Right renal pelvis (tissue), 4 donors: Measurements from ENCODE around the gene SLC13A3. TPM values are rescaled to one million over a fixed set of nuclear protein-coding genes. Genes with fewer than 3 reads are reported as not detected.
A peak's percentile ranks its signal among the peaks of the same experiment; 100 is the strongest.

Experiments
- DNase-seq, 4 donors: peaks; one replicate each; pipeline ENCODE4 v3.0.0-alpha.2; 2013; ENCODE audit warnings: low read depth in 4 of 4, low spot score in 3 of 4, missing footprints in 1 of 4
- polyA plus RNA-seq, 4 donors: library from polyadenylated mRNA; unstranded; fragments of 120-200 nt; gene quantifications; one replicate each; pipeline ENCODE4 v1.2.1, GENCODE V29; 2013; ENCODE audit not compliant: insufficient read length in 4 of 4

Gene SLC13A3
- polyA plus RNA-seq, 4 donors: 10.2 to 29.1 (median 16.3) TPM

- no peak for DNase-seq
These were observed 105.0 kb downstream of the SLC13A3 start for GRCh38 chr20:46546298-46546697.

- no peak for DNase-seq
These were observed 105.5 kb downstream of the SLC13A3 start for GRCh38 chr20:46545827-46546138.

- DNase-seq: no peak
These were observed 106.0 kb downstream of the SLC13A3 start for GRCh38 chr20:46545077-46545826.

- DNase-seq: no peak
These were observed 106.7 kb downstream of the SLC13A3 start for GRCh38 chr20:46544576-46544975.

GRCh38 chr20:46543959-46544358, 107.3 kb downstream of the SLC13A3 start:
- no peak for DNase-seq

- no peak for DNase-seq
These were observed 108.2 kb downstream of the SLC13A3 start for GRCh38 chr20:46543033-46543432.

- DNase-seq: no peak
These were observed 109.9 kb downstream of the SLC13A3 start for GRCh38 chr20:46541229-46541935.

GRCh38 chr20:46539113-46539512, 112.1 kb downstream of the SLC13A3 start:
- DNase-seq: no peak

GRCh38 chr20:46530640-46531039, 120.6 kb downstream of the SLC13A3 start:
- DNase-seq: no peak

- DNase-seq: peak in 1 of 4 donors; percentile 14
These were observed 127.4 kb downstream of the SLC13A3 start for GRCh38 chr20:46523696-46524328.

GRCh38 chr20:46523108-46523507, 128.2 kb downstream of the SLC13A3 start:
- no peak for DNase-seq

GRCh38 chr20:46520976-46521579, 130.2 kb downstream of the SLC13A3 start:
- peak in 2 of 4 donors; percentile 10 to 14 for DNase-seq

- DNase-seq: no peak
These were observed 130.7 kb downstream of the SLC13A3 start for GRCh38 chr20:46520540-46520939.

GRCh38 chr20:46519471-46520068, 131.7 kb downstream of the SLC13A3 start:
- DNase-seq: no peak

- DNase-seq: peak; percentile 51 to 68 (median 66)
These were observed 138.1 kb downstream of the SLC13A3 start, which contains the start of gene ZNF334 for GRCh38 chr20:46512943-46513844. Gene ZNF334 (minus strand): TSS chr20:46513559. CDS start chr20:46512102, 1,457 bp downstream.

GRCh38 chr20:46509523-46509922, 141.7 kb downstream of the SLC13A3 start:
- DNase-seq: no peak
